HEK293T (cell line): ENCODE measurements around the gene TIGD6.

Source experiments
- ARNT ChIP-seq: fragments of 450-650 bp; IDR thresholded peaks from 2 replicates; pipeline ENCODE4 v1.6.1; 2017; ENCODE audit warnings: mild to moderate bottlenecking
- BHLHE40 ChIP-seq: fragments of 450-650 bp; IDR thresholded peaks from 2 replicates; pipeline ENCODE4 v1.6.1; 2016; ENCODE audit warnings: mild to moderate bottlenecking, moderate library complexity, borderline replicate concordance
- ELF4 ChIP-seq: fragments of 450-650 bp; IDR thresholded peaks from 2 replicates; pipeline ENCODE4 v1.6.1; 2017; ENCODE audit warnings: antibody characterized with exemption
- FOXM1 ChIP-seq: fragments of 450-650 bp; IDR thresholded peaks from 2 replicates; pipeline ENCODE4 v1.6.1; 2017; ENCODE audit warnings: mild to moderate bottlenecking, borderline replicate concordance
- HDGF ChIP-seq: fragments of 450-650 bp; IDR thresholded peaks from 2 replicates; pipeline ENCODE4 v1.6.1; 2017; ENCODE audit warnings: antibody characterized with exemption, borderline replicate concordance
- L3MBTL2 ChIP-seq: fragments of 450-650 bp; conservative IDR thresholded peaks from 2 replicates; pipeline ENCODE4 v1.6.1; 2016; ENCODE audit warnings: mild to moderate bottlenecking
- LEF1 ChIP-seq: fragments of 450-650 bp; IDR thresholded peaks from 2 replicates; pipeline ENCODE4 v1.6.1; 2017; ENCODE audit warnings: mild to moderate bottlenecking, borderline replicate concordance
- NFRKB ChIP-seq: fragments of 450-650 bp; IDR thresholded peaks from 2 replicates; pipeline ENCODE4 v1.6.1; 2016; ENCODE audit warnings: mild to moderate bottlenecking, moderate library complexity
- SP1 ChIP-seq: fragments of 450-650 bp; IDR thresholded peaks from 2 replicates; pipeline ENCODE4 v1.6.1; 2017
- SUZ12 ChIP-seq: fragments of 450-650 bp; IDR thresholded peaks from 2 replicates; pipeline ENCODE4 v1.6.1; 2016; ENCODE audit warnings: mild to moderate bottlenecking
- TF ChIP-seq, protein P1 (sequence below): fragments of 450-650 bp; IDR thresholded peaks from 2 replicates; pipeline ENCODE4 v1.6.1; 2016

DNA sequence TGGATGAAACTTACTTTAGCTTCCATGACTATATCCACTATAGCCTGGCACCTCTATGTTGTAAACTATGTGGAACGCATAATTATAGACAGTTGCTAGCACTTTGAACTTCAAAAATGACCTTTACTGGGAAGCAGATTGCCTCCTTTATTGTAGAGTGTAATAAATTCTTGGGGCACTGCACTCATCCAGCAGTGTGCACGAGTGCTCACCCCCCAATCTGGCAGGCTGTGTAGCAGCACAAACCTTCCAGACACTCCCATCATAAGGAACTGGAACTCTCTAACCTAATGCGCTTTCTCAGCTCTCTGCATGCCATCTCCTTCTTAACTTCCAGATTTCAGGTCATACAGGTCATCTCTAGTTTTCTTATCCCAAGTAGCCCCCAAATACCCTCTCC lies 54.3 kb downstream of the TIGD6 start:
- TF ChIP-seq ARNT (no peak), HDGF (no peak), FOXM1 (no peak), LEF1 (no peak), SUZ12 (no peak), ELF4 (no peak), SP1 (no peak), L3MBTL2 (no peak), BHLHE40 (no peak), NFRKB (no peak)
- TF ChIP-seq, protein P1, sequence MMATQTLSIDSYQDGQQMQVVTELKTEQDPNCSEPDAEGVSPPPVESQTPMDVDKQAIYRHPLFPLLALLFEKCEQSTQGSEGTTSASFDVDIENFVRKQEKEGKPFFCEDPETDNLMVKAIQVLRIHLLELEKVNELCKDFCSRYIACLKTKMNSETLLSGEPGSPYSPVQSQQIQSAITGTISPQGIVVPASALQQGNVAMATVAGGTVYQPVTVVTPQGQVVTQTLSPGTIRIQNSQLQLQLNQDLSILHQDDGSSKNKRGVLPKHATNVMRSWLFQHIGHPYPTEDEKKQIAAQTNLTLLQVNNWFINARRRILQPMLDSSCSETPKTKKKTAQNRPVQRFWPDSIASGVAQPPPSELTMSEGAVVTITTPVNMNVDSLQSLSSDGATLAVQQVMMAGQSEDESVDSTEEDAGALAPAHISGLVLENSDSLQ = no peak
